Endothelial cell of umbilical vein (primary cell): ENCODE data around the gene ILRUN.

Experiments used
- EZH2 ChIP-seq: IDR thresholded peaks from 2 replicates; pipeline ENCODE4 v1.6.1; 2012; ENCODE audit warnings: borderline replicate concordance, low read depth, mild to moderate bottlenecking, moderate library complexity, low read length, inconsistent platforms; ENCODE audit not compliant: severe bottlenecking
- POLR2AphosphoS5 ChIP-seq: IDR thresholded peaks from 2 replicates; pipeline ENCODE4 v1.6.1; 2012; ENCODE audit warnings: low read depth, mild to moderate bottlenecking, control low read depth, low read length, moderate library complexity; ENCODE audit not compliant: insufficient read depth
- TF ChIP-seq, protein P1 (sequence below), 2 donors: IDR thresholded peaks; 1 replicate in 1 of 2; 2 replicates in 1 of 2; pipeline ENCODE4 v1.5.1; 2011; ENCODE audit warnings: low read length in 2 of 2, mild to moderate bottlenecking in 2 of 2, moderate library complexity in 2 of 2, control low read depth in 1 of 2, inconsistent platforms in 1 of 2, low read depth in 1 of 2; ENCODE audit not compliant: insufficient read depth in 1 of 2; ENCODE audit errors: extremely low read depth in 1 of 2

DNA sequence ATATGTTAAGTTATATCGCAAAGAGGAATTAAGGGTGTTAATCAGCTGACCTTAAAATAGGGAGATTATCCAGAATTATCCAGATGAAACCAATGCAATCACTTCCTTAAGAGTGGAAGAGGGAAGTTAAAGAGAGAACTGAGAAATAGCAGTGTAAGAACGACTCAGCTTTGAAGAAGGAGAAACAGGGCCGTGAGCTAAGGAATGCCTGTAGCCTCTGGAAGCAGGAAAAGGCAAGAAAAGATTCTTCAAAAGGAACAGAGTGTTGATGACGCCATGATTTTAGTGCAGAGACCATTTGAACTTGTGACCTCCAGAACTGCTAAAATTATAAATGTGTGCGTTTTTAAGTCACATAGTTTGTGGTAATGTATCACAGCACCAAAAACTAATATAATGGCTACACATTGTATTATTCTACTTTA lies 32.7 kb downstream of the ILRUN start:
- TF ChIP-seq POLR2AphosphoS5 (no peak), EZH2 (no peak)
- TF ChIP-seq, protein P1, sequence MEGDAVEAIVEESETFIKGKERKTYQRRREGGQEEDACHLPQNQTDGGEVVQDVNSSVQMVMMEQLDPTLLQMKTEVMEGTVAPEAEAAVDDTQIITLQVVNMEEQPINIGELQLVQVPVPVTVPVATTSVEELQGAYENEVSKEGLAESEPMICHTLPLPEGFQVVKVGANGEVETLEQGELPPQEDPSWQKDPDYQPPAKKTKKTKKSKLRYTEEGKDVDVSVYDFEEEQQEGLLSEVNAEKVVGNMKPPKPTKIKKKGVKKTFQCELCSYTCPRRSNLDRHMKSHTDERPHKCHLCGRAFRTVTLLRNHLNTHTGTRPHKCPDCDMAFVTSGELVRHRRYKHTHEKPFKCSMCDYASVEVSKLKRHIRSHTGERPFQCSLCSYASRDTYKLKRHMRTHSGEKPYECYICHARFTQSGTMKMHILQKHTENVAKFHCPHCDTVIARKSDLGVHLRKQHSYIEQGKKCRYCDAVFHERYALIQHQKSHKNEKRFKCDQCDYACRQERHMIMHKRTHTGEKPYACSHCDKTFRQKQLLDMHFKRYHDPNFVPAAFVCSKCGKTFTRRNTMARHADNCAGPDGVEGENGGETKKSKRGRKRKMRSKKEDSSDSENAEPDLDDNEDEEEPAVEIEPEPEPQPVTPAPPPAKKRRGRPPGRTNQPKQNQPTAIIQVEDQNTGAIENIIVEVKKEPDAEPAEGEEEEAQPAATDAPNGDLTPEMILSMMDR (IDR thresholded peaks at IDR 0.05; ENCODE audit: extremely low read depth in 1 of 2, insufficient read depth in 1 of 2, low read depth in 1 of 2, low read length in 2 of 2), result no peak
